NOMO-1 treated with DMSO at 0.1 percent for 48 hours (cell line): ENCODE data around the gene LTB4R2.

Experiments used
- DNase-seq: peaks from one replicate; lab custom pipeline; 2025; ENCODE audit not compliant: unreplicated experiment; lab: John Stamatoyannopoulos, UW

The LTB4R2 gene

GRCh38 chr14:24277071-24277470, 32.9 kb upstream of the LTB4R2 start:
- DNase-seq: no peak

- DNase-seq: peak; percentile 90
Observed at GRCh38 chr14:24277606-24278321, 32.2 kb upstream of the LTB4R2 start.

GRCh38 chr14:24278424-24278823, 31.5 kb upstream of the LTB4R2 start:
- DNase-seq: no peak

- DNase-seq: peak; percentile 12
Observed at GRCh38 chr14:24279301-24280186, 30.4 kb upstream of the LTB4R2 start.

GRCh38 chr14:24280797-24281460, 29.0 kb upstream of the LTB4R2 start:
- DNase-seq: no peak

- no peak for DNase-seq
Observed at GRCh38 chr14:24281636-24282035, 28.3 kb upstream of the LTB4R2 start.

- no peak for DNase-seq
Observed at GRCh38 chr14:24282736-24283135, 27.2 kb upstream of the LTB4R2 start.

- DNase-seq: no peak
Observed at GRCh38 chr14:24283796-24284460, 26.0 kb upstream of the LTB4R2 start.

- no peak for DNase-seq
Observed at GRCh38 chr14:24284501-24285035, 25.4 kb upstream of the LTB4R2 start.

GRCh38 chr14:24285351-24285750, 24.6 kb upstream of the LTB4R2 start:
- DNase-seq: no peak

GRCh38 chr14:24286996-24287395, 22.9 kb upstream of the LTB4R2 start:
- no peak for DNase-seq

- DNase-seq: no peak
Observed at GRCh38 chr14:24289649-24290280, 20.2 kb upstream of the LTB4R2 start.

- no peak for DNase-seq
Observed at GRCh38 chr14:24290746-24291145, 19.2 kb upstream of the LTB4R2 start.

- no peak for DNase-seq
Observed at GRCh38 chr14:24291446-24292117, 18.4 kb upstream of the LTB4R2 start.

- DNase-seq: no peak
Observed at GRCh38 chr14:24292118-24292807, 17.7 kb upstream of the LTB4R2 start.

GRCh38 chr14:24293525-24293924, 16.4 kb upstream of the LTB4R2 start:
- DNase-seq: no peak

- DNase-seq: peak; percentile 67
Observed at GRCh38 chr14:24296341-24297157, 13.4 kb upstream of the LTB4R2 start.

GRCh38 chr14:24297190-24297964, 12.6 kb upstream of the LTB4R2 start:
- DNase-seq: peak; percentile 15
